Aorta (tissue), 5 donors: ENCODE data around the gene NPHP4. TPM values are rescaled to one million over a fixed set of nuclear protein-coding genes. Genes with fewer than 3 reads are reported as not detected.
A peak's percentile ranks its signal among the peaks of the same experiment; 100 is the strongest.

ENCODE experiments used
- ATAC-seq: fragments of 200-7000 bp; cut with Tn5 transposase; one replicate; pipeline ENCODE4 v1.9.1; 2022; ENCODE audit warnings: moderate library complexity; ENCODE audit not compliant: low FRiP score
- DNase-seq, 2 donors: peaks; one replicate each; pipeline ENCODE4 v3.0.0-alpha.2; 2020
- H3K27ac ChIP-seq, 2 donors: one replicate each; pipeline ENCODE4 v1.5.1; 2013; ENCODE audit warnings: low read length in 2 of 2, mild to moderate bottlenecking in 2 of 2, moderate library complexity in 2 of 2, control low read depth in 1 of 2, inconsistent platforms in 1 of 2, low read depth in 1 of 2
- H3K27me3 ChIP-seq, 2 donors: one replicate each; pipeline ENCODE4 v1.6.1; 2013; ENCODE audit warnings: control low read depth in 1 of 2, low read length in 1 of 2, mild to moderate bottlenecking in 1 of 2, moderate library complexity in 1 of 2; ENCODE audit not compliant: insufficient read depth in 2 of 2, control insufficient read depth in 1 of 2
- H3K36me3 ChIP-seq, 2 donors: one replicate each; pipeline ENCODE4 v1.6.1; 2013; ENCODE audit warnings: control low read depth in 1 of 2, low read length in 1 of 2, mild to moderate bottlenecking in 1 of 2; ENCODE audit not compliant: insufficient read depth in 2 of 2, control insufficient read depth in 1 of 2
- H3K4me1 ChIP-seq, 2 donors: one replicate each; pipeline ENCODE4 v1.6.1; 2013; ENCODE audit warnings: low read length in 2 of 2, control low read depth in 1 of 2, mild to moderate bottlenecking in 1 of 2, moderate library complexity in 1 of 2; ENCODE audit not compliant: insufficient read depth in 2 of 2, control insufficient read depth in 1 of 2
- H3K4me3 ChIP-seq, 2 donors: one replicate each; pipeline ENCODE4 v1.5.1; 2013; ENCODE audit warnings: low read length in 2 of 2, control low read depth in 1 of 2, mild to moderate bottlenecking in 1 of 2
- H3K9me3 ChIP-seq: one replicate; pipeline ENCODE4 v1.6.1; 2013; ENCODE audit warnings: mild to moderate bottlenecking, low read length; ENCODE audit not compliant: control insufficient read depth
- WGBS, 2 donors: extraction: QIAGEN DNeasy Blood & Tissue Kit; methylation state at CpG; one replicate each; pipeline ENCODE4 v1.1.7; 2013; 5-methylcytosine and 5-hydroxymethylcytosine counted together
- intact Hi-C, 2 donors: fragments of 100-400 bp; cut with DNase I; formaldehyde crosslinking; loops; one replicate each; pipeline versions ENCODE4 v1.14.2 to v1.15.0; 2022
- polyA plus RNA-seq, 2 donors: library from polyadenylated mRNA; stranded (reverse); fragments of 200-250 nt; gene quantifications; one replicate each; pipeline ENCODE4 v1.2.3, GENCODE V29; 2013
- total RNA-seq, 2 donors: library from RNA; stranded (reverse); fragmentation: NEBNext Ultra II Directional; extraction: Animal tissue kit (Norgen Biotek cat#: 25700); gene quantifications; one replicate each; pipeline ENCODE4 v1.2.1, GENCODE V29; 2021
- donor health status: healthy with polysubstance abuse.
- donor health status: Bipolar disorder and iron deficiency.
- donor health status: DM: no; HTN: no; CAD: no.
- donor health status: DM: no; HTN: no; CAD: no.
- donor health status: DM: yes; HTN: yes; CAD: no.

Gene NPHP4
- total and polyA plus RNA-seq, 4 donors = 2.4 to 15.1 (median 6.3) TPM

DNA sequence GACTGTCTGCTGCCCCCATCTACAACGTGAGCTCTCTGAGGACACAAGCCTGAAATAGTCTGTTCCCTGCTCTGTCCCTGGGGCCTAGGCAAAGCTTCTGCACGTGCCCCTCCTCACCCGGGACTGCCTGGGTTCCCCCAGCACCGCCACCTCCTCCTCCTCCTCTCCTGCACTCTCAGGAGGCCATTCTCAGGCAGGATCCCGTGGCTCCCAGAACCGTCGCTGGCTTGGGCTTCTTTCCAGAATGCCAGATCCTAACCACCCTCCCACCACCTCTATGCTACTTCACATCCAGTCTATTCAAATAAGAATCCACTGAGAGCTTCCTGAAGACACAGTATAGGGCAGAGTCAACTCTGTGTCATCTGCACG lies 11.2 kb downstream of the NPHP4 start:
- Histone ChIP-seq H3K36me3 (peaks cover 0 to 2% of the 10 kb centered on the region in 2 donors), H3K27ac (no peak overlapping the region), H3K4me3 (no peak overlapping the region), H3K9me3 (no peaks in the 10 kb centered on the region), H3K4me1 (no peaks in the 10 kb centered on the region), H3K27me3 (no peaks in the 10 kb centered on the region)
- 69 to 71% methylated on average over 8 of the region's 8 CpGs for WGBS, 2 donors
- no peak for DNase-seq
- intact Hi-C loops = loop anchor here in 1 of 2 donors (10.0 kb wide), 1 partner anchor 476 kb away; no protein-coding TSS in a partner anchor
- ATAC-seq = no peak

DNA sequence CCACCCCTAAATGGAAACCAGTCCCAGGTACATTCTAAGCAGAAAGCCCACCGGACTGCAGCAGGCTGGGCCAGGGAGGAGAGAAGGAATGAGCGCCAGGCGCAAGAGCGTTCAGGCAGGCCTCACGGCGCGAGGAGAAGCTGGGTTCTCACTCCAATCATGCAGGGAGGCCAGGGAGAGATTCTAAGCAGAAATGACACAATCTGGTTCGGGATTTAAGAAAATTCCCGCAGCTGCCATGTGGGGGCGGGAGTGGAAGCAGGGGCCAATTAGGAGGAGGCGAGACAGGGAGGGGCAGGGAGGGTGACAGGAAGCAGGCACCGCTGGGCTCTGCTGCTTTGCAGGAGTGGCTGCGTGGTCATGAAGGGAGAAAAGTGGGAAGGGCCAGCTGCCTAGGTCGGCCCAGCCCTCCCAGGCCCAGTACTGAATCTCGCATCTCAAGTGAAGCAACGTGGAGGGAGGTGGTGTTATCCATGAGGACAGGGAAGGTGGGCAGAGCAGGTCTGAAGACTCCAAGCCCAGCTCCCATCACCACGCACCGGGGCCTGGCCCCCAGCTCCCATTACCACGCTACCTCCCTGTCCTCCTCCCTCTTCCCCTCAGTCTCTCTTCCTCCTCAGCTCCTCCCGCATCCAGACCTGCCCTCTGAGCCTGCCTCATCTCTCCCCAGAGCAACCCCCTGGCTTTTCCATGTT lies 11.8 kb downstream of the NPHP4 start:
- peak in 1 of 2 donors; percentile 77 for DNase-seq
- intact Hi-C loops = loop anchor here in 1 of 2 donors (10.0 kb wide), 1 partner anchor 476 kb away; no protein-coding TSS in a partner anchor
- ATAC-seq = no peak
- H3K27me3 ChIP-seq = no peaks in the 10 kb centered on the region
- no peaks in the 10 kb centered on the region for H3K9me3 ChIP-seq
- 67 to 74% methylated on average over 20 of the region's 20 CpGs for WGBS, 2 donors
- no peaks in the 10 kb centered on the region for H3K4me1 ChIP-seq
- H3K36me3 ChIP-seq = peaks cover 0 to 2% of the 10 kb centered on the region in 2 donors
- no peak overlapping the region for H3K27ac ChIP-seq
- H3K4me3 ChIP-seq = no peak overlapping the region

DNA sequence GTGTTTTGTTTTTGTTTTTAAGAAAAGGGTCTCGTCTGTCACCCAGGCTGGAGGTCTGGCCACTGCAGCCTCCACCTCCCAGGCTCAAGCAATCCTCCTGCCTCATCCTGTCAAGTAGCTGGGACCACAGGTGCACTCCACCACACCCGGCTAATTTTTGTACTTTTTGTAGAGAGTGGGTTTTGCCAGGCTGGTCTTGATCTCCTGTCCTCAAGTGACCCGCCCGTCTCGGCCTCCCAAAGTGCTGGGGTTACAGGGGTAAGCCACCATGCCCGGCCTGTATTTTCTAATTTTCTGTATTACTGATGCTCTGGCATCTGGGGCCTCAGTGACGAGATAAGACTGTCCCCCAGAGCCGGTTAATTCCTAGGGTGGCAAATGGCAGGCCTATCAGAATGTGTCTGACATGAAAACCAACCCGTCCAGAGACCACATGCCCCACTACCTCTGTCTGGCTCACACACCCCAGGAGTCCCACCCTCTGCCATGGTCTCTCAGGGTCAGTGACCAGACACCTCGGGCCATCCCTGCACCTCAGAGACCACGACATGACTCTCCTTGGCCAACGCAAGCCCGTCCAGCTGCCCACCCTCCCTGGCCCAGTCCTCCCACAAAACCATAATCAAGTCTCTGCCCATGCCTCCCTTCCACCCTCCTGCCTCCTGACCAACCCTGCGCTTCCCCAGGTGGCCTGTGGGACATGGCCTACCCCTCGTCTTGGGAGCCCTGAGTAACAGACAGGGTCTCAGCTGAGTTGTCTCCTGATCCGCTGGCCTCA lies 12.5 kb downstream of the NPHP4 start:
- no peaks in the 10 kb centered on the region for H3K9me3 ChIP-seq
- H3K36me3 ChIP-seq = no peaks in the 10 kb centered on the region
- intact Hi-C loops = loop anchor here in 1 of 2 donors (10.0 kb wide), 1 partner anchor 475 kb away; no protein-coding TSS in a partner anchor
- ATAC-seq (no peak), DNase-seq (peak in 1 of 2 donors; percentile 48)
- no peaks in the 10 kb centered on the region for H3K27me3 ChIP-seq
- 93 to 95% methylated on average over 16 of the region's 16 CpGs for WGBS, 2 donors
- no peak overlapping the region for H3K4me3 ChIP-seq
- no peaks in the 10 kb centered on the region for H3K4me1 ChIP-seq
- no peak overlapping the region for H3K27ac ChIP-seq

DNA sequence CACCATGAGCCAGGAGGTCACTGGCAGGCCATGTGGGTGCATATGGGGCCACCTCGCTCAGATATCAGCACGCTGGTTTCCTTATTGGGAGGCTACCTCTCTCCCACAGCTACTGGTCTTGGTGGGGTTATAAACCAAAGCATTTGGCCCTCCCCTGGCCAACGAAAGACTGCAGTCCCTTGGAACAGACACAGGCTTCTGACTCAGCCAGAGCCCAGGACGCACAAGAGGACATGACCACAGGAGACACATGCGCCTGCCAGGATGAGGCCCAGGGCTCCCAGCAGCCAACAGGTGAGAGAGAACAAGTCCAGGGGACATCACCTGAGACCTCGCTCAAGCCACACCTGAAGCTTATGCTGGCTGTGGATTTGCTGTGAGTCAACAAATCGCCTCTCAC lies 13.8 kb downstream of the NPHP4 start:
- ATAC-seq = no peak
- Histone ChIP-seq H3K4me3 (no peak overlapping the region), H3K27ac (no peak overlapping the region), H3K36me3 (no peaks in the 10 kb centered on the region), H3K27me3 (no peaks in the 10 kb centered on the region), H3K4me1 (no peaks in the 10 kb centered on the region), H3K9me3 (no peaks in the 10 kb centered on the region)
- intact Hi-C loops = no loop called here
- WGBS, 2 donors = 87 to 88% methylated on average over 7 of the region's 7 CpGs
- peak in 1 of 2 donors; percentile 62 for DNase-seq

DNA sequence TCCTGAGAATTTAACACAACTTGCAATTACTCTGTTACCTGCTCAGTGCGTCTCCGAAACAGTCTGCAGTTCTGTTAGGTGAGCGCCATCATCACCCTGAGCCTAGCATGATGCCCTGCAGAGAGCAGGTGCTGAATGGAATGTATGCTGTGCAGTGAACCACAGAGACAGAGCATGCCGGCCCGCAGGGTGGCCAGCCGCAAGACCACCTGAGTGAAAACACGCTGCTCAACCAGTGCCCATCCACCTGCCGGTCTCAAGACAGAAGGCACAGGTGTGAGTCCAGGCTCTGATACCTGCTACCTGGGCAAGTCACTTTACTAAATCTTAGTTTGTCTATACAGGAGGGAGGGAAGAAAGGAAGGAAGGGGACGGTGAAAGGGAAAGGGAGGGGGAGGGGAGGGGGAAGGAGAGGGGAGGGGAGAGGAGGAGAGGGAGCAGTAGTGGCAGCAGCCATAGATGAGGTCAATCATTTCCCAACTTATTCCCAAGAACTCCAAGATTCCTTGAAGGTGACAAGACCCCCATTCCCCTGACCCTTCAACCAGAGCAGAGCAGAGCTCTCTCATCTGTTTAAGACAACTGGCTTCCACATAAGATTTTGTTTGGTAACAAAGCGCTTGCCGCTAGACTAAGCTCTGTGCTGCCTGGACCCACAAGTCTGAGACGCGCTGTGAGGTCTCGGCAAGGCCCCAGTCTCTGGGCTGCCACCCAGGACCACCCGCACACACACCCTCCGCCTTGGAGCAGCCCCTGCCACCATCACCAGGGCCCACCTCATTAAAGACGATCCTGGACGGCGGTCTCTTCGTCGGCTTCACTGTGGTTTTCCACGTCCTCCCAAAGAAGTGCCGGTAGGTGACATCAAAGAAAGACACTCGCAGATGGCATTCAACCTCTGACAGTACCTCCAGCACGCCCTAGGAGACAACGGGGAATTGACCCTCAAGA lies 14.5 kb downstream of the NPHP4 start:
- Histone ChIP-seq H3K9me3 (no peaks in the 10 kb centered on the region), H3K4me3 (no peak overlapping the region), H3K4me1 (no peaks in the 10 kb centered on the region), H3K36me3 (no peaks in the 10 kb centered on the region), H3K27me3 (no peaks in the 10 kb centered on the region), H3K27ac (no peak overlapping the region)
- WGBS, 2 donors = 87 to 90% methylated on average over 25 to 26 of the region's 26 CpGs
- ATAC-seq (no peak), DNase-seq (peak in 1 of 2 donors; percentile 44)
- intact Hi-C loops = no loop called here

DNA sequence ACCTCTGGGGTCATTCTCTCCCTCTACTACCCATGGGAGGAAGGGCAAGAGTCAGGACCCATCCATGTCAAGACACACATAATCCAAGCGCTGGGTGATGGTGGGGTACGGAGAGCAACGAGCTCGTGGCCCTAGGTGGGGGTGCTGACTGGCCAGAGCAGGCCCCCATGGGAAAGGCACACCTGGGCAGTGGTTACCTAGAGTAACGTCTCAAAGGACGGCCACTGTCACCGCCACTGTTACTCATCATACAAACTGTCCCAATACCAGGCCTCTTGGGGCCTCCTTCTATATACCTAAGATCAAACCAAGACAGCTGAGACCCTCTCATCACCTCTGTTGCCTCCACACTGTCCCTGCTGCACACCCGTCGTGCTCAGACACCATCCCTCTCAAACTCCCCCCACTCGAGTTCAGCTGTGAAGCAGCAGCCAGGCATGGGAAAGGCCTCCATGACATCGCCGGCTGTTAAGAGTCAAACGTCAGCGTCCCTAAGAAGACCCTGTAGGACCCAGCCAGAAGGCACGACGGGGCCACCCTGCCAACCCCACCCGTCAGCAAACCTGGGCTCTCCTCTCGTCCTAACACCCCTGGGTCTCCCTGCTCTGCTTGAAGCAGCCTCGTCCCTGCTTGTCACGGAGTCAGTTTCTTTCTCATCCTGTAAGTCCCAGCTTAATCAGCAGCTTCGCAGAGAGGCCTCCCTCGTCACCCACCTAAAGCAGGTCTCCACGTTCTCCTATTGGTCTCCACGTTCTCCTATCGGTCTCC lies 15.3 kb downstream of the NPHP4 start:
- H3K4me3 ChIP-seq = no peak overlapping the region
- intact Hi-C loops = no loop called here
- H3K27me3 ChIP-seq = no peaks in the 10 kb centered on the region
- no peaks in the 10 kb centered on the region for H3K36me3 ChIP-seq
- H3K4me1 ChIP-seq = no peaks in the 10 kb centered on the region
- ATAC-seq (no peak), DNase-seq (peak in 1 of 2 donors; percentile 43)
- no peak overlapping the region for H3K27ac ChIP-seq
- H3K9me3 ChIP-seq = no peaks in the 10 kb centered on the region
- 89 to 92% methylated on average over 25 of the region's 25 CpGs for WGBS, 2 donors

DNA sequence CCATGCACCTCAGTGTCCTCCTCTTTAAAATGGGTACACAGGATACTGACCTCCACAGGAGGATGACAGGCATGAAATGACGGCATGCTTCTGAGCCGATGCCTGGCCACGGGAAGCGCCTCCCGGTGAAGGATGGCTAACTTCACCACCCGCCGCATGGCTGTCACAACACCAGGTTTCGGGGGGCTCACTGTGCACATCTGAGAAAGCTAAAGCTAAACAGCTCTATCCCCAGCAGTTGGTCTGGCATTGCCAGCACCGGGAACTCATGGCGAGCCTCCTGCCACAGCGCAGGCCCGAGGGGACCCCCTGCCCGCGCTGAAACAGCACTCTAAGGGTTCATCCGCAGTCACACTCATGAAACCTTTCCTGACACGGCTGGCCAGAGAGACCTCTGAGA lies 16.0 kb downstream of the NPHP4 start:
- no peak overlapping the region for H3K27ac ChIP-seq
- no peak for ATAC-seq
- no peaks in the 10 kb centered on the region for H3K9me3 ChIP-seq
- 93 to 94% methylated on average over 16 of the region's 16 CpGs for WGBS, 2 donors
- no peaks in the 10 kb centered on the region for H3K27me3 ChIP-seq
- peak in 1 of 2 donors; percentile 61 for DNase-seq
- no peaks in the 10 kb centered on the region for H3K36me3 ChIP-seq
- H3K4me3 ChIP-seq = no peak overlapping the region
- intact Hi-C loops = no loop called here
- no peaks in the 10 kb centered on the region for H3K4me1 ChIP-seq
